OCI-LY7 (cell line): Measurements from ENCODE around the gene ARMH1. TPM values are rescaled to one million over a fixed set of nuclear protein-coding genes. Genes with fewer than 3 reads are reported as not detected.

Experiments used
- BruUV-seq: library from RNA; stranded (reverse); fragments of 400-500 nt; replicated peaks from 2 replicates; lab custom pipeline; 2021; lab: Mats Ljungman, UMichigan
- CTCF ChIA-PET: fragments of 300-600 bp; sonication (Branson Sonifier 250); formaldehyde crosslinking; loops from one replicate; lab custom pipeline; 2022; ENCODE audit warnings: antibody characterized with exemption; ENCODE audit not compliant: unreplicated experiment; lab: Charles Lee
- POLR2A ChIA-PET: fragments of 300-600 bp; sonication (Branson Sonifier 250); formaldehyde crosslinking; loops from one replicate; lab custom pipeline; 2022; ENCODE audit warnings: antibody characterized with exemption; lab: Charles Lee
- DNase-seq: peaks from one replicate; pipeline ENCODE4 v3.0.0-alpha.2; 2015; ENCODE audit warnings: low spot score
- H2AFZ ChIP-seq: fragments of 200-600 bp; sonication (generic), shearing (Covaris generic); 2 replicates; pipeline ENCODE4 v1.6.1; 2014; ENCODE audit warnings: mild to moderate bottlenecking, antibody characterized with exemption, low read length, moderate library complexity
- H3K27ac ChIP-seq: fragments of 200-600 bp; sonication (generic); 2 replicates; pipeline ENCODE4 v1.5.1; 2014; ENCODE audit warnings: mixed run types, low read depth, mild to moderate bottlenecking, moderate library complexity, low read length, inconsistent platforms; ENCODE audit not compliant: poor library complexity, severe bottlenecking
- H3K36me3 ChIP-seq: fragments of 200-600 bp; sonication (generic); 2 replicates; pipeline ENCODE4 v1.6.1; 2014; ENCODE audit warnings: mild to moderate bottlenecking, antibody characterized with exemption, low read length, moderate library complexity, mixed read lengths; ENCODE audit not compliant: insufficient read depth
- H3K4me1 ChIP-seq: fragments of 200-600 bp; sonication (generic); 2 replicates; pipeline ENCODE4 v1.5.1; 2014; ENCODE audit warnings: mild to moderate bottlenecking, low read length; ENCODE audit not compliant: insufficient read depth, poor library complexity, severe bottlenecking
- H3K4me2 ChIP-seq: fragments of 200-600 bp; sonication (generic); 2 replicates; pipeline ENCODE4 v1.6.1; 2014; ENCODE audit warnings: mild to moderate bottlenecking, low read length
- H3K4me3 ChIP-seq: fragments of 200-600 bp; sonication (generic); 2 replicates; pipeline ENCODE4 v1.5.1; 2014; ENCODE audit warnings: mild to moderate bottlenecking, low read depth, low read length; ENCODE audit not compliant: poor library complexity, severe bottlenecking
- H3K79me2 ChIP-seq: fragments of 200-600 bp; sonication (generic); 2 replicates; pipeline ENCODE4 v1.6.1; 2016; ENCODE audit warnings: low read depth, mild to moderate bottlenecking, low read length, moderate library complexity, mixed read lengths; ENCODE audit not compliant: insufficient read depth
- H3K9me2 ChIP-seq: fragments of 200-600 bp; sonication (generic); 2 replicates; pipeline ENCODE4 v1.6.1; 2016; ENCODE audit warnings: mild to moderate bottlenecking, low read length, mixed read lengths; ENCODE audit not compliant: insufficient read depth
- H3K9me3 ChIP-seq: fragments of 200-600 bp; sonication (generic); 2 replicates; pipeline ENCODE4 v1.6.1; 2014; ENCODE audit warnings: mild to moderate bottlenecking, mixed run types, low read length, mixed read lengths
- H4K20me1 ChIP-seq: fragments of 200-600 bp; sonication (generic); 2 replicates; pipeline ENCODE4 v1.6.1; 2014; ENCODE audit warnings: mild to moderate bottlenecking, antibody characterized with exemption, low read length, moderate library complexity, mixed read lengths; ENCODE audit not compliant: insufficient read depth
- CTCF ChIP-seq: fragments of 200-600 bp; sonication (generic); conservative IDR thresholded peaks from 2 replicates; pipeline ENCODE4 v1.5.1; 2014; ENCODE audit warnings: mild to moderate bottlenecking, antibody characterized with exemption, low read length, moderate library complexity, mixed read lengths
- EZH2phosphoT487 ChIP-seq: fragments of 200-600 bp; sonication (generic); IDR thresholded peaks from 2 replicates; pipeline ENCODE4 v1.6.1; 2018; ENCODE audit warnings: low read depth, borderline replicate concordance, mild to moderate bottlenecking, mixed run types, antibody characterized with exemption, low read length, moderate library complexity, mixed read lengths
- intact Hi-C: fragments of 100-400 bp; cut with micrococcal nuclease; formaldehyde crosslinking; loops from one replicate; pipeline ENCODE4 v1.10.0; 2022; ENCODE audit not compliant: unreplicated experiment
- total RNA-seq, 2 experiments: library from RNA; depleted of rRNA in 1 of 2; stranded (reverse); fragments of >200 nt in 1 of 2; shearing (Covaris generic) in 1 of 2; gene quantifications; 2 replicates each; pipeline ENCODE4 v1.2.3, GENCODE V29; 2014 to 2022

The ARMH1 gene
- total RNA-seq, 2 experiments from 2014 or later = 7.8 to 8.9 TPM

- H3K4me2 ChIP-seq = peak overlapping the region; percentile 98
- H3K79me2 ChIP-seq = peaks cover 24% of the 10 kb centered on the region
- intact Hi-C loops = no loop called here
- DNase-seq = no peak
- no peaks in the 10 kb centered on the region for H3K9me2 ChIP-seq
- H3K36me3 ChIP-seq = peaks cover 40% of the 10 kb centered on the region
- ChIA-PET CTCF (interaction anchor here (0.6 kb wide), 1 partner anchor 67 kb away, joined by 3 read pairs; no protein-coding TSS in a partner anchor), POLR2A (interaction anchor here (0.5 to 4.7 kb wide), 5 partner anchors 39 to 661 kb away, joined by 3 to 17 read pairs (median 3); partner anchors contain the start of genes ARMH1 and TMEM53)
- peaks cover 26% of the 10 kb centered on the region for H3K4me1 ChIP-seq
- peak overlapping the region; percentile 75 for H2AFZ ChIP-seq
- H4K20me1 ChIP-seq = no peaks in the 10 kb centered on the region
- H3K27ac ChIP-seq = peak overlapping the region; percentile 79
- no peak for TF ChIP-seq CTCF
- TF ChIP-seq EZH2phosphoT487 = no peak
- peak overlapping the region; percentile 92 for H3K4me3 ChIP-seq
- BruUV-seq = TSS peak; percentile 84
- H3K9me3 ChIP-seq = no peaks in the 10 kb centered on the region
These were observed 43.2 kb upstream of the ARMH1 start for GRCh38 chr1:44631333-44631646.

GRCh38 chr1:44631647-44632539 lies 42.6 kb upstream of the ARMH1 start:
- BruUV-seq = no TSS peak
- Histone ChIP-seq H4K20me1 (no peaks in the 10 kb centered on the region), H3K36me3 (peaks cover 46% of the 10 kb centered on the region), H3K79me2 (peaks cover 24% of the 10 kb centered on the region), H2AFZ (peak overlapping the region; percentile 75), H3K9me2 (no peaks in the 10 kb centered on the region), H3K9me3 (no peaks in the 10 kb centered on the region), H3K4me1 (peaks cover 26% of the 10 kb centered on the region), H3K4me2 (peak overlapping the region; percentile 98), H3K27ac (peak overlapping the region; percentile 79), H3K4me3 (peak overlapping the region; percentile 92)
- ChIA-PET CTCF (interaction anchor here (0.5 to 0.7 kb wide), 3 partner anchors 9 to 152 kb away, joined by 3 to 4 read pairs (median 3); no protein-coding TSS in a partner anchor), POLR2A (interaction anchor here (0.7 to 4.7 kb wide), 7 partner anchors 11 to 661 kb away, joined by 3 to 17 read pairs (median 3); partner anchors contain the start of genes ARMH1 and TMEM53)
- TF ChIP-seq CTCF = no peak
- no peak for TF ChIP-seq EZH2phosphoT487
- DNase-seq = peak; percentile 93
- intact Hi-C loops = loop anchor here (2.0 kb wide), 1 partner anchor 45 kb away; no protein-coding TSS in a partner anchor
